SK-N-SH treated with all-trans-retinoic acid at 6 μM for 48 hours (cell line): Measurements from ENCODE around the gene ARHGEF12.

Source experiments
- ATAC-seq: fragments of 200-7000 bp; cut with Tn5 transposase; 3 replicates; pipeline ENCODE4 v1.9.1; 2020; ENCODE audit warnings: mild to moderate bottlenecking, moderate library complexity
- ARNTL ChIP-seq: fragments of 450-650 bp; formaldehyde crosslinking; IDR thresholded peaks from 2 replicates; pipeline ENCODE4 v1.5.0; 2020; ENCODE audit warnings: low read depth, mild to moderate bottlenecking, moderate library complexity, borderline replicate concordance
- BACH2 ChIP-seq: fragments of 250-450 bp; sonication (Bioruptor Pico); IDR thresholded peaks from 2 replicates; pipeline ENCODE4 v1.9.0; 2021; ENCODE audit warnings: mild to moderate bottlenecking, borderline replicate concordance
- CSDC2 ChIP-seq: fragments of 250-450 bp; sonication (Bioruptor Pico); IDR thresholded peaks from 2 replicates; pipeline ENCODE4 v1.5.0; 2020; ENCODE audit warnings: mild to moderate bottlenecking, moderate library complexity
- ESRRG ChIP-seq: fragments of 250-450 bp; sonication (Bioruptor Pico); IDR thresholded peaks from 2 replicates; pipeline ENCODE4 v1.6.1; 2021; ENCODE audit warnings: mild to moderate bottlenecking
- GLIS3 ChIP-seq: fragments of 250-450 bp; sonication (Bioruptor Pico); IDR thresholded peaks from 2 replicates; pipeline ENCODE4 v1.5.0; 2020; ENCODE audit warnings: mild to moderate bottlenecking, moderate library complexity
- ISL1 ChIP-seq: fragments of 250-450 bp; sonication (Bioruptor Pico); IDR thresholded peaks from 2 replicates; pipeline ENCODE4 v2.1.2; 2022; ENCODE audit warnings: mild to moderate bottlenecking, moderate library complexity
- OSR1 ChIP-seq: fragments of 250-450 bp; sonication (Bioruptor Pico); IDR thresholded peaks from 2 replicates; pipeline ENCODE4 v1.8.0; 2022; ENCODE audit warnings: moderate library complexity, mild to moderate bottlenecking, inconsistent platforms
- PATZ1 ChIP-seq: fragments of 250-450 bp; sonication (Bioruptor Pico); IDR thresholded peaks from 2 replicates; pipeline ENCODE4 v1.8.0; 2020; ENCODE audit warnings: mild to moderate bottlenecking, moderate library complexity, borderline replicate concordance
- PPARA ChIP-seq: fragments of 250-450 bp; sonication (Bioruptor Pico); IDR thresholded peaks from 2 replicates; pipeline ENCODE4 v1.5.0; 2020; ENCODE audit warnings: mild to moderate bottlenecking, borderline replicate concordance
- RARB ChIP-seq: fragments of 250-450 bp; sonication (Bioruptor Pico); IDR thresholded peaks from 2 replicates; pipeline ENCODE4 v1.8.0; 2021; ENCODE audit warnings: mild to moderate bottlenecking, moderate library complexity
- SNAI2 ChIP-seq: fragments of 250-450 bp; sonication (Bioruptor Pico); IDR thresholded peaks from 2 replicates; pipeline ENCODE4 v1.5.0; 2020; ENCODE audit warnings: mild to moderate bottlenecking, moderate library complexity
- TCF4 ChIP-seq: fragments of 250-450 bp; sonication (Bioruptor Pico); IDR thresholded peaks from 2 replicates; pipeline ENCODE4 v1.8.0; 2021; ENCODE audit warnings: mild to moderate bottlenecking, moderate library complexity, borderline replicate concordance
- TOX ChIP-seq: fragments of 250-450 bp; sonication (Bioruptor Pico); IDR thresholded peaks from 2 replicates; pipeline ENCODE4 v1.8.0; 2021; ENCODE audit warnings: mild to moderate bottlenecking, moderate library complexity, borderline replicate concordance
- ZC3H10 ChIP-seq: fragments of 250-450 bp; sonication (Bioruptor Pico); IDR thresholded peaks from 2 replicates; pipeline ENCODE4 v1.5.1; 2021; ENCODE audit warnings: mild to moderate bottlenecking, moderate library complexity
- ZFP3 ChIP-seq: fragments of 250-450 bp; sonication (Bioruptor Pico); IDR thresholded peaks from 2 replicates; pipeline ENCODE4 v1.5.0; 2020; ENCODE audit warnings: mild to moderate bottlenecking, moderate library complexity
- ZFP30 ChIP-seq: fragments of 450-650 bp; formaldehyde crosslinking; IDR thresholded peaks from 2 replicates; pipeline ENCODE4 v1.5.0; 2022; ENCODE audit warnings: mild to moderate bottlenecking, moderate library complexity
- ZNF565 ChIP-seq: fragments of 450-650 bp; formaldehyde crosslinking; conservative IDR thresholded peaks from 2 replicates; pipeline ENCODE4 v1.5.0; 2020; ENCODE audit warnings: low read depth, mild to moderate bottlenecking, moderate library complexity
- ZNF70 ChIP-seq: fragments of 450-650 bp; formaldehyde crosslinking; IDR thresholded peaks from 2 replicates; pipeline ENCODE4 v1.5.0; 2020; ENCODE audit warnings: mild to moderate bottlenecking, moderate library complexity
- ZNF8 ChIP-seq: fragments of 450-650 bp; formaldehyde crosslinking; IDR thresholded peaks from 2 replicates; pipeline ENCODE4 v1.5.0; 2020; ENCODE audit warnings: mild to moderate bottlenecking, moderate library complexity
- TF ChIP-seq, protein P1 (sequence below): fragments of 250-450 bp; sonication (Bioruptor Pico); IDR thresholded peaks from 2 replicates; pipeline ENCODE4 v1.5.1; 2020; ENCODE audit warnings: low read depth, mild to moderate bottlenecking, moderate library complexity
- TF ChIP-seq, protein P2 (sequence below): fragments of 250-450 bp; sonication (Bioruptor Pico); IDR thresholded peaks from 2 replicates; pipeline ENCODE4 v1.5.1; 2021; ENCODE audit warnings: mild to moderate bottlenecking, moderate library complexity
- TF ChIP-seq, protein P3 (sequence below): fragments of 250-450 bp; sonication (Bioruptor Pico); IDR thresholded peaks from 2 replicates; pipeline ENCODE4 v1.8.0; 2021; ENCODE audit warnings: low read depth, mild to moderate bottlenecking, moderate library complexity, borderline replicate concordance

ARHGEF12 gene

GRCh38 chr11:120352405-120352804 lies 16.2 kb downstream of the ARHGEF12 start:
- no peak for ATAC-seq
- TF ChIP-seq ZNF70 (CRISPR knock-in tag), result no peak
- no peak for TF ChIP-seq CSDC2 (CRISPR knock-in tag)
- TF ChIP-seq, protein P1, sequence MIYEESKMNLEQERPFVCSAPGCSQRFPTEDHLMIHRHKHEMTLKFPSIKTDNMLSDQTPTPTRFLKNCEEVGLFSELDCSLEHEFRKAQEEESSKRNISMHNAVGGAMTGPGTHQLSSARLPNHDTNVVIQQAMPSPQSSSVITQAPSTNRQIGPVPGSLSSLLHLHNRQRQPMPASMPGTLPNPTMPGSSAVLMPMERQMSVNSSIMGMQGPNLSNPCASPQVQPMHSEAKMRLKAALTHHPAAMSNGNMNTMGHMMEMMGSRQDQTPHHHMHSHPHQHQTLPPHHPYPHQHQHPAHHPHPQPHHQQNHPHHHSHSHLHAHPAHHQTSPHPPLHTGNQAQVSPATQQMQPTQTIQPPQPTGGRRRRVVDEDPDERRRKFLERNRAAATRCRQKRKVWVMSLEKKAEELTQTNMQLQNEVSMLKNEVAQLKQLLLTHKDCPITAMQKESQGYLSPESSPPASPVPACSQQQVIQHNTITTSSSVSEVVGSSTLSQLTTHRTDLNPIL (CRISPR knock-in tag), result no peak
- no peak for TF ChIP-seq TOX (CRISPR knock-in tag)
- TF ChIP-seq RARB, result no peak
- TF ChIP-seq BACH2, result no peak
- TF ChIP-seq ESRRG (CRISPR knock-in tag), result no peak
- no peak for TF ChIP-seq PATZ1 (CRISPR knock-in tag)
- no peak for TF ChIP-seq ARNTL (CRISPR knock-in tag)
- TF ChIP-seq GLIS3 (CRISPR knock-in tag), result no peak
- no peak for TF ChIP-seq TCF4 (CRISPR knock-in tag)
- TF ChIP-seq OSR1 (CRISPR knock-in tag), result no peak
- no peak for TF ChIP-seq ZFP30 (CRISPR knock-in tag)
- TF ChIP-seq, protein P2, sequence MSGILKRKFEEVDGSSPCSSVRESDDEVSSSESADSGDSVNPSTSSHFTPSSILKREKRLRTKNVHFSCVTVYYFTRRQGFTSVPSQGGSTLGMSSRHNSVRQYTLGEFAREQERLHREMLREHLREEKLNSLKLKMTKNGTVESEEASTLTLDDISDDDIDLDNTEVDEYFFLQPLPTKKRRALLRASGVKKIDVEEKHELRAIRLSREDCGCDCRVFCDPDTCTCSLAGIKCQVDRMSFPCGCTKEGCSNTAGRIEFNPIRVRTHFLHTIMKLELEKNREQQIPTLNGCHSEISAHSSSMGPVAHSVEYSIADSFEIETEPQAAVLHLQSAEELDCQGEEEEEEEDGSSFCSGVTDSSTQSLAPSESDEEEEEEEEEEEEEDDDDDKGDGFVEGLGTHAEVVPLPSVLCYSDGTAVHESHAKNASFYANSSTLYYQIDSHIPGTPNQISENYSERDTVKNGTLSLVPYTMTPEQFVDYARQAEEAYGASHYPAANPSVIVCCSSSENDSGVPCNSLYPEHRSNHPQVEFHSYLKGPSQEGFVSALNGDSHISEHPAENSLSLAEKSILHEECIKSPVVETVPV (CRISPR knock-in tag), result no peak

GRCh38 chr11:120354068-120354467 lies 17.9 kb downstream of the ARHGEF12 start:
- no peak for TF ChIP-seq TCF4 (CRISPR knock-in tag)
- no peak for TF ChIP-seq ZFP3
- no peak for TF ChIP-seq OSR1 (CRISPR knock-in tag)
- TF ChIP-seq, protein P3, sequence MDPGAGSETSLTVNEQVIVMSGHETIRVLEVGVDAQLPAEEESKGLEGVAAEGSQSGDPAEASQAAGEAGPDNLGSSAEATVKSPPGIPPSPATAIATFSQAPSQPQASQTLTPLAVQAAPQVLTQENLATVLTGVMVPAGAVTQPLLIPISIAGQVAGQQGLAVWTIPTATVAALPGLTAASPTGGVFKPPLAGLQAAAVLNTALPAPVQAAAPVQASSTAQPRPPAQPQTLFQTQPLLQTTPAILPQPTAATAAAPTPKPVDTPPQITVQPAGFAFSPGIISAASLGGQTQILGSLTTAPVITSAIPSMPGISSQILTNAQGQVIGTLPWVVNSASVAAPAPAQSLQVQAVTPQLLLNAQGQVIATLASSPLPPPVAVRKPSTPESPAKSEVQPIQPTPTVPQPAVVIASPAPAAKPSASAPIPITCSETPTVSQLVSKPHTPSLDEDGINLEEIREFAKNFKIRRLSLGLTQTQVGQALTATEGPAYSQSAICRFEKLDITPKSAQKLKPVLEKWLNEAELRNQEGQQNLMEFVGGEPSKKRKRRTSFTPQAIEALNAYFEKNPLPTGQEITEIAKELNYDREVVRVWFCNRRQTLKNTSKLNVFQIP (CRISPR knock-in tag), result no peak
- no peak for TF ChIP-seq ZFP30 (CRISPR knock-in tag)
- TF ChIP-seq ARNTL (CRISPR knock-in tag), result no peak
- TF ChIP-seq, protein P1 (CRISPR knock-in tag), result no peak
- TF ChIP-seq RARB, result no peak
- TF ChIP-seq ZC3H10 (CRISPR knock-in tag), result no peak
- TF ChIP-seq PPARA, result no peak
- TF ChIP-seq TOX (CRISPR knock-in tag), result no peak
- TF ChIP-seq GLIS3 (CRISPR knock-in tag), result no peak
- TF ChIP-seq PATZ1 (CRISPR knock-in tag), result no peak
- TF ChIP-seq, all 23 proteins: peak for 0
- peak; percentile 32; the same call in 2 of the 3 replicates for ATAC-seq

DNA sequence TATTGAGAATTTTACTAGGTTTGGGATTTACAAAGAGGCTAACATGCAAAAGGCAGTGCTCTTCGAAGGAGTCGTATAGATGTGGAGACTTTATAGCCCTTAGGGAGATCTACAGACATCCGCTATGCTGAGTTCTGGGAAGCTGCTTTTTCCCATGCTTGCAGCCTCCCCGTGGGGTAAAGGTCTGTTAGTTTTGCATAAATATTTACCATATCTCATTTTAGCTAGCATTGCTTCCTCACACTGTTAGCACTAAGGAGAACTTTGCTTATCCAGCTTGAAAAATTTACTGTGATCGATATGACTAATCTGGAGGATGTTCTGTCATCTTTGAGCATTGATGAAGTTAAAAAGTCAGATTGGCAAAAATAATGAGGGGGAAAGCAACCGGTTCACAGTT lies 18.6 kb downstream of the ARHGEF12 start:
- no peak for ATAC-seq
- TF ChIP-seq OSR1 (CRISPR knock-in tag), result no peak
- no peak for TF ChIP-seq TOX (CRISPR knock-in tag)
- TF ChIP-seq BACH2, result no peak
- TF ChIP-seq GLIS3 (CRISPR knock-in tag), result no peak
- no peak for TF ChIP-seq PATZ1 (CRISPR knock-in tag)
- TF ChIP-seq ISL1, result no peak
- no peak for TF ChIP-seq TCF4 (CRISPR knock-in tag)
- TF ChIP-seq ZNF70 (CRISPR knock-in tag), result no peak
- no peak for TF ChIP-seq SNAI2 (CRISPR knock-in tag)
- TF ChIP-seq CSDC2 (CRISPR knock-in tag), result no peak
- TF ChIP-seq, protein P1 (CRISPR knock-in tag), result no peak
- no peak for TF ChIP-seq ZNF565 (CRISPR knock-in tag)
- TF ChIP-seq RARB, result no peak
- no peak for TF ChIP-seq ZNF8 (CRISPR knock-in tag)
- TF ChIP-seq ARNTL (CRISPR knock-in tag), result no peak
